Left ventricle myocardium inferior (tissue), 1 donor: ENCODE measurements around the gene SYNPO2L. TPM values are rescaled to one million over a fixed set of nuclear protein-coding genes. Genes with fewer than 3 reads are reported as not detected.

Source experiments
- DNase-seq: peaks from one replicate; pipeline ENCODE4 v3.0.0-alpha.2; 2020
- H3K27ac ChIP-seq: fragments of 200-600 bp; replicated peaks from 2 replicates; pipeline ENCODE4 v1.8.0; 2021
- H3K27me3 ChIP-seq: fragments of 200-600 bp; 2 replicates; pipeline ENCODE4 v1.8.0; 2021; ENCODE audit warnings: low read depth
- H3K36me3 ChIP-seq: fragments of 200-600 bp; 2 replicates; pipeline ENCODE4 v1.8.0; 2021
- H3K4me1 ChIP-seq: fragments of 200-600 bp; 2 replicates; pipeline ENCODE4 v1.8.0; 2021
- H3K4me3 ChIP-seq: fragments of 200-600 bp; 2 replicates; pipeline ENCODE4 v1.8.0; 2021; ENCODE audit warnings: mild to moderate bottlenecking, moderate library complexity
- H3K9me3 ChIP-seq: fragments of 200-600 bp; replicated peaks from 2 replicates; pipeline ENCODE4 v1.8.0; 2021
- intact Hi-C: fragments of 100-400 bp; cut with micrococcal nuclease; formaldehyde crosslinking; loops from one replicate; pipeline ENCODE4 v1.11.0; 2022
- total RNA-seq: library from RNA; stranded (reverse); fragmentation: NEBNext Ultra II Directional; extraction: Animal tissue kit (Norgen Biotek cat#: 25700); gene quantifications from one replicate; pipeline ENCODE4 v1.2.1, GENCODE V29; 2021
- TF ChIP-seq, protein P1 (sequence below): fragments of 200-600 bp; IDR thresholded peaks from 2 replicates; pipeline ENCODE4 v1.8.0; 2021; ENCODE audit warnings: antibody characterized with exemption, mild to moderate bottlenecking, borderline replicate concordance
- donor health status: DM: no; HTN: yes; CAD: no; lungs with severe emphysema.

SYNPO2L gene
- total RNA-seq, 1 donor from 2014 or later, result 290 TPM

DNA sequence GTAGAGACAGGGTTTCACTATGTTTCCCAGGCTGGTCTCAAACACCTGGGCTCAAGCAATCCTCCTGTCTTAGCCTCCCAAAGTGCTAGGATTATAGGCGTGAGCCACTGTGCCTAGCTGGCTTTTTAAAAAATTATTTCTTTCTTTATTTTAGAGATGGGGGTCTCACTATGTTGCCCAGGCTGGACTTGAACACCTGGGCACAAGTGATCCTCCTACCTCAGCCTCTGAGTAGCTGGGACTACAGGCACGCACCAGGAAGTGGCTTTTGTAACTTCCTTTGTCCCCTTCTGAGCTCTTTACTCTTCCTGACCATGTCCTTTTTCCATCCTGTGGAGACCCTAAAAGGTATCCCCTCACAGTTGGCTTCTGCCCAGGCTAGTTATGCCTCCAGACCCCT lies 12.5 kb downstream of the SYNPO2L start:
- Histone ChIP-seq H3K9me3 (no peaks in the 10 kb centered on the region), H3K4me3 (no peak overlapping the region), H3K4me1 (peaks cover 37% of the 10 kb centered on the region), H3K36me3 (peaks cover 5% of the 10 kb centered on the region), H3K27me3 (no peaks in the 10 kb centered on the region), H3K27ac (no peak overlapping the region)
- intact Hi-C loops, result no loop called here
- no peak for DNase-seq
- TF ChIP-seq, protein P1, sequence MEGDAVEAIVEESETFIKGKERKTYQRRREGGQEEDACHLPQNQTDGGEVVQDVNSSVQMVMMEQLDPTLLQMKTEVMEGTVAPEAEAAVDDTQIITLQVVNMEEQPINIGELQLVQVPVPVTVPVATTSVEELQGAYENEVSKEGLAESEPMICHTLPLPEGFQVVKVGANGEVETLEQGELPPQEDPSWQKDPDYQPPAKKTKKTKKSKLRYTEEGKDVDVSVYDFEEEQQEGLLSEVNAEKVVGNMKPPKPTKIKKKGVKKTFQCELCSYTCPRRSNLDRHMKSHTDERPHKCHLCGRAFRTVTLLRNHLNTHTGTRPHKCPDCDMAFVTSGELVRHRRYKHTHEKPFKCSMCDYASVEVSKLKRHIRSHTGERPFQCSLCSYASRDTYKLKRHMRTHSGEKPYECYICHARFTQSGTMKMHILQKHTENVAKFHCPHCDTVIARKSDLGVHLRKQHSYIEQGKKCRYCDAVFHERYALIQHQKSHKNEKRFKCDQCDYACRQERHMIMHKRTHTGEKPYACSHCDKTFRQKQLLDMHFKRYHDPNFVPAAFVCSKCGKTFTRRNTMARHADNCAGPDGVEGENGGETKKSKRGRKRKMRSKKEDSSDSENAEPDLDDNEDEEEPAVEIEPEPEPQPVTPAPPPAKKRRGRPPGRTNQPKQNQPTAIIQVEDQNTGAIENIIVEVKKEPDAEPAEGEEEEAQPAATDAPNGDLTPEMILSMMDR, result no peak

DNA sequence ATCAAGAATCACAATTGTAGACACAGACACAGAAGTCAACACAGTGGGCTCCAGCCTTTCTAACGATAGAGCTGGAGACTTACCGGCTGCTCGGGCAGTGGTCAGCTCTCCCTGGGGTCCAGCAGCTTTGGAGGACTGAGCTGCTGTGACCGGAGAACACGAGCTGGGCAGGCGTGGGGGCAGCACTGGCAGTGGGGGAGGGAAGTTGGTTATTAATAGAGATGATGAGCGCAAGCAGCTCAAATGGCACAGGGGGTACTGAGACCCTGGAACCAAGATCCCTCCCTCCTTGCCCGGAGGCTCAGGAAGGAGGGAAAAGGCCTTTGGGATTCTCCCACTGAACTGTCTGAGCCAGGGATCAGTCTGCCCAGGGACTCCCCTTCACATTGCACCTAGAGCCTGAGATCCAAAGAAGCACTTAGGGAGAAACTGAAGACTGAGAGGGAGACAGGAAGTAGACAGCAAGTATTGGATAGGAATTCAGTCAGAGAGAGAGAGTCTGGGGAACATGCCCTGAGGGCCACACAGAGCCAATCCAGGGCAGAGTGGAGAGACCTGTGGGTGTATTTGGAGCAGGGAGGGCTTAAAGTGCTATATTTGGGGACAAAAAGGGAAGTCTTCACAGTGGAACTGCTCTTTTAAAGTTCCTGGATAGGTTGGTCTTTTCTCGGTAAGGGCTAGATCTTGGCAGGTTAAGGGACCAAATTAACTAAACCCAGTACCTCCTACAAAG lies 14.3 kb downstream of the SYNPO2L start, which contains the start of gene MYOZ1:
MYOZ1 (minus strand) TSS at position 147 of the 733 bp plus-strand sequence. CDS start 1,457 bp downstream, outside the sequence.
- intact Hi-C loops, result no loop called here
- Histone ChIP-seq H3K4me1 (peaks cover 19% of the 10 kb centered on the region), H3K36me3 (no peaks in the 10 kb centered on the region), H3K27ac (peak within 1 kb of the TSS; percentile 36), H3K27me3 (no peaks in the 10 kb centered on the region), H3K9me3 (no peaks in the 10 kb centered on the region), H3K4me3 (no peak within 1 kb of the TSS)
- TF ChIP-seq, protein P1, result no peak
- DNase-seq, result no peak

DNA sequence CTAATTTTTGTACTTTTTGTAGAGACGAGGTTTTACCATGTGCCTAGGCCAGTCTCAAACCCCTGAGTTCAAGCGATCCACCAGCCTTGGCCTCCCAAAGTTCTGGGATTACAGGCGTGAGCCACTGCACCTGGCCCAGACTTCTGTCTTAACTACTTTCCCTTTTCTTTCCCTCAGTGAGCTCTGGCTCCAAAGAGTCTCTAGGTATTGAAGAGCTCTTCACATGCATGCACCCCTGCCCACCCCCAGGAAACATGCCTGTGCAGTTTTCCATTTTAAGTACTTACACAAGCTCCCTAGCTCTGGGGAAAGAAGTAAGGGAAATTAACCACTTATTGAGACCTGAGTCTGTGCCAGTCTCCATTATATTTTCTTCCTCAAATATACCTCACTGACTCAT lies 16.5 kb downstream of the SYNPO2L start:
- Histone ChIP-seq H3K27me3 (no peaks in the 10 kb centered on the region), H3K4me3 (no peak overlapping the region), H3K9me3 (no peaks in the 10 kb centered on the region), H3K27ac (no peak overlapping the region), H3K36me3 (no peaks in the 10 kb centered on the region), H3K4me1 (peaks cover 6% of the 10 kb centered on the region)
- intact Hi-C loops, result no loop called here
- DNase-seq, result no peak
- TF ChIP-seq, protein P1, result no peak

DNA sequence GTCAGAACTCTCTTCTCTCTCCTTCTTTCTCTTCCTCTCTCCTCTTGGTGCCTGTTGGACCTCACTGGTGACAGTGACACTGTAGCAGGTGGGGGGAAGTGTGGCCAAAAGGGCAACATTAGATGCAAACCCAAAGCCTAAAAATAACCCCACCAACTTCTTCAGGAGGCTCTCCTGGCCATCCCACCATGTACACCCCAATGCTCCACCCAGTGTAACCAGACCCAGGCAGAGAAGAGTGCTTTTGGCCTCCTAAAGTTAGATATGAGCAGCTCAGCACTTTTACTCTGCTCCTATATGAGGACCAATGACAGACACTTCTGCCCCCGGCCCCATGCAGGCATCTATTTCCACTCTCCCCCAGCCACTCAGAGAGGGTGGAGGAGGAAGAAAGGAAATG lies 20.0 kb downstream of the SYNPO2L start:
- no peak for DNase-seq
- no peak overlapping the region for H3K4me3 ChIP-seq
- H3K27me3 ChIP-seq, result no peaks in the 10 kb centered on the region
- no peaks in the 10 kb centered on the region for H3K36me3 ChIP-seq
- no peak overlapping the region for H3K27ac ChIP-seq
- intact Hi-C loops, result no loop called here
- TF ChIP-seq, protein P1, result no peak
- no peaks in the 10 kb centered on the region for H3K4me1 ChIP-seq
- no peaks in the 10 kb centered on the region for H3K9me3 ChIP-seq

DNA sequence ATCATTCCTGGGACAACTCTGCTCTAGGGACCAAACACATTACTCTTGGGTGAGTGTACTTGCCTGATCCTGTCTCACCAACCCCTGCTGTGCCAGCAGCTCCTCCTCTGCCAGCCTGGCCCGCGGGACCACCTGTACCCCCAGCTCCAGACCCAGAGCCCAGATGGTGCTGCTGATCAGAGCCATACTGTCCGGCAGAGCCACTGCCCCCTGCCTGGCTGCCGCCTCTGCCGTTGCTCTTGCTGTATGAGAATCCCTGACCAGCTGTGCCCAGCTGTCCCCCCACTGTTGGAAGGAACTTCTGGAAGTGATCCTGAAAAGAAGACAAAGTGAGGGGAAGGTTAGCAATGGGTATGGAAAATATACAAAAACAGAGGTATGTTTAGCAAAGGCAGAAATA lies 21.4 kb downstream of the SYNPO2L start:
- intact Hi-C loops, result no loop called here

More for the DNA sequence above, 21.4 kb downstream of the SYNPO2L start:
- Histone ChIP-seq H3K4me1 (no peaks in the 10 kb centered on the region), H3K4me3 (no peak overlapping the region), H3K36me3 (no peaks in the 10 kb centered on the region), H3K9me3 (no peaks in the 10 kb centered on the region), H3K27ac (no peak overlapping the region), H3K27me3 (no peaks in the 10 kb centered on the region)
- TF ChIP-seq, protein P1, result no peak
- no peak for DNase-seq
